Spleen (tissue), 11 donors: ENCODE results near the gene SUN2. TPM values are rescaled to one million over a fixed set of nuclear protein-coding genes. Genes with fewer than 3 reads are reported as not detected.
A peak's percentile ranks its signal among the peaks of the same experiment; 100 is the strongest.

ENCODE experiments used
- DNase-seq: peaks from one replicate; pipeline ENCODE4 v3.0.0-alpha.2; 2020
- H3K27ac ChIP-seq, 8 donors: fragments of 200-600 bp; sonication (generic) in 7 of 8; 1 replicate in 4 of 8; 2 replicates in 4 of 8; pipeline versions ENCODE4 v1.5.0 to v1.8.0; 2016 to 2021; ENCODE audit warnings: inconsistent platforms in 4 of 8, mild to moderate bottlenecking in 4 of 8, moderate library complexity in 1 of 8
- H3K27me3 ChIP-seq, 7 donors: fragments of 200-600 bp; sonication (generic) in 6 of 7; replicated peaks in 1 of 7; 1 replicate in 4 of 7; 2 replicates in 3 of 7; pipeline versions ENCODE4 v1.5.0 to v1.8.0; 2016 to 2021; ENCODE audit warnings: inconsistent platforms in 3 of 7, mild to moderate bottlenecking in 1 of 7
- H3K36me3 ChIP-seq, 6 donors: fragments of 200-600 bp; sonication (generic) in 5 of 6; 1 replicate in 4 of 6; 2 replicates in 2 of 6; pipeline versions ENCODE4 v1.5.0 to v1.8.0; 2016 to 2021; ENCODE audit warnings: inconsistent platforms in 2 of 6
- H3K4me1 ChIP-seq, 6 donors: fragments of 200-600 bp; sonication (generic) in 5 of 6; 1 replicate in 3 of 6; 2 replicates in 3 of 6; pipeline versions ENCODE4 v1.5.0 to v1.8.0; 2016 to 2021; ENCODE audit warnings: inconsistent platforms in 3 of 6
- H3K4me3 ChIP-seq, 8 donors: fragments of 200-600 bp; sonication (generic) in 7 of 8; 1 replicate in 4 of 8; 2 replicates in 4 of 8; pipeline versions ENCODE4 v1.5.0 to v1.8.0; 2016 to 2021; ENCODE audit warnings: inconsistent platforms in 4 of 8, mild to moderate bottlenecking in 4 of 8, moderate library complexity in 2 of 8
- H3K9me3 ChIP-seq, 8 donors: fragments of 200-600 bp; sonication (generic) in 7 of 8; 1 replicate in 4 of 8; 2 replicates in 4 of 8; pipeline versions ENCODE4 v1.5.0 to v1.8.0; 2016 to 2021; ENCODE audit warnings: inconsistent platforms in 4 of 8
- CTCF ChIP-seq, 11 experiments: fragments of 200-600 bp in 7 of 11; fragments of 450-650 bp in 4 of 11; sonication (generic) in 4 of 11; IDR thresholded peaks in 8 of 11; conservative IDR thresholded peaks in 3 of 11; 1 replicate in 7 of 11; 2 replicates in 4 of 11; pipeline versions ENCODE4 v1.4.0 to v1.8.0; 2016 to 2021; ENCODE audit warnings: antibody characterized with exemption in 11 of 11, inconsistent platforms in 4 of 11, mild to moderate bottlenecking in 1 of 11
- POLR2A ChIP-seq, 3 donors: fragments of 450-650 bp; IDR thresholded peaks; one replicate each; pipeline ENCODE4 v1.5.1; 2017; ENCODE audit warnings: antibody characterized with exemption in 3 of 3, mild to moderate bottlenecking in 1 of 3
- POLR2AphosphoS5 ChIP-seq, 3 donors: sonication (generic); formaldehyde crosslinking; IDR thresholded peaks; one replicate each; pipeline ENCODE4 v1.5.1; 2017; ENCODE audit warnings: antibody characterized with exemption in 3 of 3
- WGBS, 5 donors: extraction: QIAGEN DNeasy Blood & Tissue Kit in 3 of 5; methylation state at CpG; one replicate each; pipeline versions ENCODE4 v1.1.5 to v1.1.7; 2013 to 2018; 5-methylcytosine and 5-hydroxymethylcytosine counted together
- intact Hi-C: fragments of 100-400 bp; cut with DNase I; formaldehyde crosslinking; loops from one replicate; pipeline ENCODE4 v1.15.0; 2023; ENCODE audit warnings: low total_unique reads
- polyA plus RNA-seq, 3 donors: library from polyadenylated mRNA; stranded (reverse); fragments of 200-250 nt; gene quantifications; one replicate each; pipeline ENCODE4 v1.2.1, GENCODE V29; 2013
- total RNA-seq, 7 donors: library from RNA; depleted of rRNA in 3 of 7; stranded (reverse); fragments of >200 nt in 3 of 7; fragmentation: NEBNext Ultra II Directional in 4 of 7; extraction: Animal tissue kit (Norgen Biotek cat#: 25700) in 4 of 7; gene quantifications; one replicate each; pipeline versions ENCODE4 v1.1.0 to v1.2.1, GENCODE V29; 2016 to 2021
- donor health status: healthy with polysubstance abuse.
- donor health status: DM: no; HTN: no; CAD: no; lungs with moderate emphysema.
- donor health status: DM: no; HTN: no; CAD: no.
- donor health status: Bipolar disorder and iron deficiency.
- donor health status: healthy.
- donor health status: DM: no; HTN: no; CAD: no.
- donor health status: DM: yes; HTN: yes; CAD: no.

The SUN2 gene
- total and polyA plus RNA-seq, 10 donors, result 35.4 to 455 (median 208) TPM

GRCh38 chr22:38707984-38708383 is 47.8 kb downstream of the SUN2 start:
- intact Hi-C loops, result no loop called here
- no peak for TF ChIP-seq CTCF (IDR thresholded peaks at IDR 0.05 in 8 of 11, conservative IDR thresholded peaks at IDR 0.05 in 3 of 11)
- no peak for TF ChIP-seq POLR2A (IDR thresholded peaks at IDR 0.05)
- TF ChIP-seq POLR2AphosphoS5 (IDR thresholded peaks at IDR 0.05), result no peak
- DNase-seq, result no peak
- H3K9me3 ChIP-seq, result no peaks in the 10 kb centered on the region
- peaks cover 0 to 46% (median 6%) of the 10 kb centered on the region in 6 donors for H3K36me3 ChIP-seq
- peak overlapping the region in 7 of 8 donors; percentile 37 to 99 (median 97) for H3K27ac ChIP-seq
- H3K4me3 ChIP-seq, result peak overlapping the region in 3 of 8 donors; percentile 77 to 94 (median 86)
- H3K27me3 ChIP-seq, result no peaks in the 10 kb centered on the region
- 76 to 87% (median 83%) methylated on average over 3 of the region's 3 CpGs for WGBS, 5 donors
- peaks cover 39 to 74% (median 68%) of the 10 kb centered on the region in 6 donors for H3K4me1 ChIP-seq

- Histone ChIP-seq H3K9me3 (no peaks in the 10 kb centered on the region), H3K27ac (peak overlapping the region; percentile 93 to 99 (median 98)), H3K4me1 (peaks cover 39 to 68% (median 62%) of the 10 kb centered on the region in 6 donors), H3K27me3 (no peaks in the 10 kb centered on the region), H3K36me3 (peaks cover 0 to 40% (median 6%) of the 10 kb centered on the region in 6 donors), H3K4me3 (peak overlapping the region; percentile 76 to 94 (median 86))
- 11 to 35% (median 15%) methylated on average over 2 of the region's 2 CpGs for WGBS, 5 donors
- intact Hi-C loops, result no loop called here
- TF ChIP-seq POLR2A (IDR thresholded peaks at IDR 0.05) (no peak), POLR2AphosphoS5 (IDR thresholded peaks at IDR 0.05) (peak in 1 of 3 donors; percentile 45)
- no peak for DNase-seq
Observed at GRCh38 chr22:38707346-38707745, 48.5 kb downstream of the SUN2 start.

- intact Hi-C loops, result no loop called here
- WGBS, 5 donors, result 0 to 2% (median 2%) methylated on average over 4 of the region's 4 CpGs
- H3K27me3 ChIP-seq, result no peaks in the 10 kb centered on the region
- peaks cover 39 to 68% (median 59%) of the 10 kb centered on the region in 6 donors for H3K4me1 ChIP-seq
- peak overlapping the region; percentile 93 to 99 (median 98) for H3K27ac ChIP-seq
- peak overlapping the region; percentile 76 to 94 (median 86) for H3K4me3 ChIP-seq
- DNase-seq, result no peak
- TF ChIP-seq POLR2AphosphoS5 (IDR thresholded peaks at IDR 0.05) (no peak), CTCF (IDR thresholded peaks at IDR 0.05 in 8 of 11, conservative IDR thresholded peaks at IDR 0.05 in 3 of 11) (no peak), POLR2A (IDR thresholded peaks at IDR 0.05) (no peak)
- peaks cover 0 to 35% (median 6%) of the 10 kb centered on the region in 6 donors for H3K36me3 ChIP-seq
- H3K9me3 ChIP-seq, result no peaks in the 10 kb centered on the region
Observed at GRCh38 chr22:38706901-38707195, 49.0 kb downstream of the SUN2 start.

GRCh38 chr22:38706101-38706900 is 49.5 kb downstream of the SUN2 start:
- H3K27me3 ChIP-seq, result no peaks in the 10 kb centered on the region
- peak; percentile 1 to 54 (median 44) for TF ChIP-seq POLR2AphosphoS5 (IDR thresholded peaks at IDR 0.05)
- TF ChIP-seq POLR2A (IDR thresholded peaks at IDR 0.05), result no peak
- H3K4me1 ChIP-seq, result peaks cover 43 to 68% (median 62%) of the 10 kb centered on the region in 6 donors
- DNase-seq, result no peak
- peak overlapping the region; percentile 93 to 99 (median 98) for H3K27ac ChIP-seq
- peak overlapping the region; percentile 76 to 94 (median 86) for H3K4me3 ChIP-seq
- intact Hi-C loops, result no loop called here
- no peaks in the 10 kb centered on the region for H3K9me3 ChIP-seq
- WGBS, 5 donors, result 0 to 1% (median 0%) methylated on average over 19 to 80 of the region's 80 CpGs
- peaks cover 0 to 30% (median 6%) of the 10 kb centered on the region in 6 donors for H3K36me3 ChIP-seq
